ENCODE results near the gene CHRNA5.
"Not testable (repeated sequence)": the region's sequence is repeated elsewhere in the genome, so short reads cannot be mapped to it uniquely, and the experiment has no call there.

The CHRNA5 gene

DNA sequence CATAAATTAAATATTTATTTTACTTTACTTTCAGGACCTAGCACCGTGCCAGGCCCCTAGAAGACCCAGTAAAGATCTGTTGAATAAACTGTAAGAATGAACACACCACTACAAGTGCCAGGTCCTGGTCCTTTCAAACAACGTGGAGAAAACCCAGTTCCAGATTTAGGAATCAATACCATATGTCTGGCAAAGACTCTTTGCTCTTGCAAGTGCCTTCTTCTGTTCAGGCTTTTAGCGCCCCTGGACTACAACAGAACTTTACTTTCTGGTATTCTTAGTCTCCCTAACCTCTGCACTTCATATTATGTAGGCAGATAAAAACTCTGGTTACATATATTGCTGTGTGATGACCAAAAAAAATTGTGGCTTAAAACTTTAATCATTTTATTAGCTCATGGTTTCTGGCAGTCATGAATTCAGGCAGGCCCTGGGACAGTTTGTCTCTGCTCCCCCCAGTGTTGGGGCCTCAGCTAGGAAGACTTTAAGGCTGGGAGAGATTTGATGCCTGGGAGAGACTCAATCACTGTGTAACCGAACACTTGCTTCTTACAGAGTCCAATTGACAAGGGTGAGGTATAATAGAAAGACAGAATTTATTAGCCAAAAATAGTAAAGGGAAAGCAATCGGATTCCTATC is 27.9 kb upstream of the CHRNA5 start:
- TF ChIP-seq, protein P1, sequence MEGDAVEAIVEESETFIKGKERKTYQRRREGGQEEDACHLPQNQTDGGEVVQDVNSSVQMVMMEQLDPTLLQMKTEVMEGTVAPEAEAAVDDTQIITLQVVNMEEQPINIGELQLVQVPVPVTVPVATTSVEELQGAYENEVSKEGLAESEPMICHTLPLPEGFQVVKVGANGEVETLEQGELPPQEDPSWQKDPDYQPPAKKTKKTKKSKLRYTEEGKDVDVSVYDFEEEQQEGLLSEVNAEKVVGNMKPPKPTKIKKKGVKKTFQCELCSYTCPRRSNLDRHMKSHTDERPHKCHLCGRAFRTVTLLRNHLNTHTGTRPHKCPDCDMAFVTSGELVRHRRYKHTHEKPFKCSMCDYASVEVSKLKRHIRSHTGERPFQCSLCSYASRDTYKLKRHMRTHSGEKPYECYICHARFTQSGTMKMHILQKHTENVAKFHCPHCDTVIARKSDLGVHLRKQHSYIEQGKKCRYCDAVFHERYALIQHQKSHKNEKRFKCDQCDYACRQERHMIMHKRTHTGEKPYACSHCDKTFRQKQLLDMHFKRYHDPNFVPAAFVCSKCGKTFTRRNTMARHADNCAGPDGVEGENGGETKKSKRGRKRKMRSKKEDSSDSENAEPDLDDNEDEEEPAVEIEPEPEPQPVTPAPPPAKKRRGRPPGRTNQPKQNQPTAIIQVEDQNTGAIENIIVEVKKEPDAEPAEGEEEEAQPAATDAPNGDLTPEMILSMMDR (IDR thresholded peaks at IDR 0.05; ENCODE audit: insufficient read depth, low read length, missing control alignments), result no peak
- no peak overlapping the region for H3K4me3 ChIP-seq (ENCODE audit: low read depth, low read length)
- no peak for DNase-seq (ENCODE audit: low read depth, low spot score)
- ChIA-PET CTCF (interaction anchor here (0.7 kb wide), 1 partner anchor 16 kb away, joined by 3 read pairs; no protein-coding TSS in a partner anchor), POLR2A (no interaction called here)

DNA sequence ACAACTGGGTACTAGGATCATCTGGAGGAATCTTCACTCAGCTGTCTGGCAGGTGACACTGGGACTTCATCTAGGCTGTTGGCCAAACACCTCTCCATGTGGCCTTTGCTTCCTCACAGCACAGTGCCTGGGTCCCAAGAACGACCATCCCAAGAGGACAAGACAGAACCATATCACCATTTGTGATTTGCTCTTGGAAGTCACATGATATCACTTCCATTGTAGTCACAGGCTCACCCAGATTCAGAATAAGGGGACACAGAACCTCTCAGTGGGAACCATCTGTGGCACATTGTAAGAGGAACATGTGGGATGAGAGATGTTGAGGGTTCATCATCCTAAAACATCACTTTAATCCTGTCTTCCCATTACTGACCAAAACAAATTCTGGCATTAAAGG is 27.0 kb upstream of the CHRNA5 start:
- POLR2A ChIA-PET, result no interaction called here
- DNase-seq (ENCODE audit: low read depth, low spot score), result no peak
- TF ChIP-seq, protein P1 (IDR thresholded peaks at IDR 0.05; ENCODE audit: insufficient read depth, low read length, missing control alignments), result no peak
- CTCF ChIA-PET, result interaction anchor here (1.6 kb wide), 1 partner anchor 27 kb away, joined by 4 read pairs; the partner anchor contains the start of gene CHRNA5
- no peak overlapping the region for H3K4me3 ChIP-seq (ENCODE audit: low read depth, low read length)

DNA sequence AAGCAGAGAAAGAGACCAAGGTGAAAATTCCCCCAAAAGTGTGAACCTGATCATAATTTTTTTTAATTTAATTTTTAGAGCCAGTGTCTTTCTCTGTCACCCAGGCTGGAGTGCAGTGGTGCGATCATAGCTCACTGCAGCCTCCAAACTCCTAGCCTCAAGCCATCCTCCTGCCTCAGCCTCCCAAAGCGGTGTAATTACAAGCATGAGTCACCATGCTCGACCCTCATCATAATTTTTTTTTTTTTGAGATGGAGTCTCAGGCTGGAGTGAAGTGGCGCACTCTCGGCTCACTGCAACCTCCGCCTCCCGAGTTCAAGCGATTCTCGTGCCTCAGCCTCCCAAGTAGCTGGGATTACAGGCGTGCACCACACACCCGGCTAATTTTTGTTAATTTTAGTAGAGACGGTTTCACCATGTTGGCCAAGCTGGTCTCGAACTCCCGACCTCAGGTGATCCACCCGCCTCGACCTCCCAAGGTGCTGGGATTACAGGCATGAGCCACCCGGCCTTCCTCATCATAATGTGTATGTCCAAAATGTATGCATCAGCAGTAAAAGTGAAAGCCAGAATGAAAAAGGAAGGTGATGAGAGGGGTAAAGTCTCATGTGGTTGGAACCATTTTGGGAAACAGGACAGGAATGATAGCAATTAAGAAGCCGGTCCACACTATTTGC is 25.7 kb upstream of the CHRNA5 start:
- POLR2A ChIA-PET, result interaction anchor here (0.7 to 2.1 kb wide), 5 partner anchors 9 to 102 kb away, joined by 3 to 14 read pairs (median 4); partner anchors contain the start of genes CHRNA5, HYKK and IREB2
- DNase-seq (ENCODE audit: low read depth, low spot score), result not testable (repeated sequence)
- H3K4me3 ChIP-seq (ENCODE audit: low read depth, low read length), result peak overlapping the region; percentile 94
- CTCF ChIA-PET, result interaction anchor here (1.2 to 1.6 kb wide), 4 partner anchors 26 to 170 kb away, joined by 3 to 6 read pairs (median 4); partner anchors contain the start of gene CHRNA5

DNA sequence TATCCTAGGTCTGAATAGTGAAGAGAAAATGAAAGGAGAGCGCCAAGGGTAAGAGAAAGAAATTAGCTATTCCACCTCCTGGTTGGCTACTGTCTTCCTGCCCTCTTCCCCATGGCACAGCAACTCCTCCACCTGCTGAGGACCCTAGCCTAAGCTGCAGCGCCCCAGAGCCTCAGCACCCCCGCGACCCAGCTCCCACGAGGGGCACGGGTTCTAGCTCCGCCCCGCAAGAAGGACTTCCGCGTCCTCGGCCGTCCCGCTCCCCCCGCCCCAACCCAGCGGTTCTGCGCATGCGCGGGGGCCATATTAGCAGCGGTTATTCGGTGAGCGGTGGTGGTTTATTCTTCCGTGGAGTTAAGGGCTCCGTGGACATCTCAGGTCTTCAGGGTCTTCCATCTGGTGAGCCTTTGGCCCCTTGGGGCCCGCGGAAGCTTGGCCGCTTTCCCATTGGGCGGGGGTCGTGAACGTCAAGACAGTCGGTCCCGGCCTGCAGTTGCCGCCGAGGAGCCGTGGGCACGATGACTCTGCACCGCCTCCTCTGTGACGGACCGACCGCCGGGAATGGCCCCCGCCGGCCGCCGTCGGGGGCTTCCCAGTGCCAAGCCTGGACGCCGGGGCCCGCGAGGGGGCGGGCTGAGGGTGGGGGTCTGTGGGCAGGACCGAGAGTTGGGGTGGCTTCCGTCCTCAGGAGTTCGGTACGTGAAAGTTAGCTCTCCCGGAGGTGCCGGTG is 25.0 kb upstream of the CHRNA5 start, which contains the start of gene PSMA4:
Gene PSMA4 (plus strand): TSS at position 304 of the 730 bp plus-strand sequence. CDS start 1,484 bp downstream, outside the sequence.
- DNase-seq (ENCODE audit: low read depth, low spot score), result no peak
- ChIA-PET POLR2A (interaction anchor here (0.7 to 2.1 kb wide), 6 partner anchors 9 to 102 kb away, joined by 3 to 14 read pairs (median 4); partner anchors contain the start of genes CHRNA5, HYKK and IREB2), CTCF (interaction anchor here (1.2 to 1.6 kb wide), 4 partner anchors 25 to 169 kb away, joined by 3 to 6 read pairs (median 4); partner anchors contain the start of gene CHRNA5)
- TF ChIP-seq, protein P1 (IDR thresholded peaks at IDR 0.05; ENCODE audit: insufficient read depth, low read length, missing control alignments), result no peak
- peak within 1 kb of the TSS; percentile 94 for H3K4me3 ChIP-seq (ENCODE audit: low read depth, low read length)

DNA sequence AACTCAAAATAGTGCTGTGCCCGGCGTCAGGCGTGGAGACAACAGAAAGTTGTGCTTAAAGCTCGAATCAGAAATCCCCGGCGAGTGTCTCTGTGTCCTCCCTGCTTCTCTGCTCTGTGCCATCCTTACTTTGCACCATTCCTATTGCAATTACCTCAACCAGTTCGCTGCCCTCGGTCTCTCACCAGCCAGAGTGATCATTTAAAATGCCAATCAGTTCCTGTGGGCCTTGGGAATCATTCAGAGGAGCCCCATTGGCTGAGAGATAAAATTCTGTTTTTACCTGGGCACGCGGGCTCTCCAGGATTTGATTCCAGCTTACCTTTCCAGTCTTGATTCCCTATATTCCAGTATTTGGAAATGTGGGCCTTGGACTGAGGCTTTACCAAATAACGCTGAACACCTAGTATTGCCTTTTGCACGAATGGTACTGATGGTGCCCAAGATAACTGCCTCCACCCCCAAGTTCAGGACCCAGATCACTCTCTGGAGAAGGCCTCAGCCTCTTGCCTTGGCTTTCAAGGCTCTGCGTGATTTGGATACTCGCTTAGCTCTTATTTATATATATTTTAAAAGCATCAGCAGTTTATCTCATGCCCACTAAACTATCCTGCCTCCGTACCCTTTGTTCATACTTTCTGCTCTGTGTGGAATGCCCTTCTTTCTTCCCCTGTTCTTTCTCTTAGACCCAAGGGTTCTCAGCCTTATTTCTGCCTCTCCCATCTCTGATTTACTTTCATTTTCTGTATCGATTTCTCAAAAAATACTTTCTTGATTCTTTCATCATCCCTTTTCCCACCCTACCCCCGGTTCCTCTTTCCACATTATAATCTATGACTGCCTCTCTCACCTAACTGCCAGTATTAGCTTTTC is 24.2 kb upstream of the CHRNA5 start:
- CTCF ChIA-PET, result interaction anchor here (0.9 to 1.2 kb wide), 4 partner anchors 11 to 169 kb away, joined by 3 to 6 read pairs (median 3); no protein-coding TSS in a partner anchor
- peak overlapping the region; percentile 94 for H3K4me3 ChIP-seq (ENCODE audit: low read depth, low read length)
- no peak for DNase-seq (ENCODE audit: low read depth, low spot score)

More for the DNA sequence above, 24.2 kb upstream of the CHRNA5 start:
- TF ChIP-seq, protein P1 (IDR thresholded peaks at IDR 0.05; ENCODE audit: insufficient read depth, low read length, missing control alignments), result no peak
- POLR2A ChIA-PET, result interaction anchor here (0.9 to 2.1 kb wide), 4 partner anchors 9 to 103 kb away, joined by 3 to 14 read pairs (median 4); partner anchors contain the start of genes CHRNA5, HYKK and IREB2
